Upper lobe of left lung (tissue), 4 donors: ENCODE measurements around the gene USB1.

Experiments used
- CTCF ChIP-seq, 6 experiments: fragments of 450-650 bp in 4 of 6; fragments of 200-600 bp in 2 of 6; sonication (generic) in 2 of 6; IDR thresholded peaks; one replicate each; pipeline ENCODE4 v1.5.1; 2016 to 2019; ENCODE audit warnings: antibody characterized with exemption in 6 of 6
- POLR2A ChIP-seq, 4 donors: fragments of 450-650 bp; IDR thresholded peaks; one replicate each; pipeline ENCODE4 v1.5.1; 2016 to 2017; ENCODE audit warnings: antibody characterized with exemption in 4 of 4, mild to moderate bottlenecking in 2 of 4
- POLR2AphosphoS5 ChIP-seq, 2 donors: sonication (generic); formaldehyde crosslinking; IDR thresholded peaks; one replicate each; pipeline ENCODE4 v1.5.1; 2017; ENCODE audit warnings: antibody characterized with exemption in 2 of 2

GRCh38 chr16:58016840-58017446, 15.7 kb downstream of the USB1 start:
- TF ChIP-seq CTCF (IDR thresholded peaks at IDR 0.05) (no peak), POLR2AphosphoS5 (IDR thresholded peaks at IDR 0.05) (no peak), POLR2A (IDR thresholded peaks at IDR 0.05) (no peak)
